ENCODE measurements around the gene EIF4EBP2.

Gene EIF4EBP2

DNA sequence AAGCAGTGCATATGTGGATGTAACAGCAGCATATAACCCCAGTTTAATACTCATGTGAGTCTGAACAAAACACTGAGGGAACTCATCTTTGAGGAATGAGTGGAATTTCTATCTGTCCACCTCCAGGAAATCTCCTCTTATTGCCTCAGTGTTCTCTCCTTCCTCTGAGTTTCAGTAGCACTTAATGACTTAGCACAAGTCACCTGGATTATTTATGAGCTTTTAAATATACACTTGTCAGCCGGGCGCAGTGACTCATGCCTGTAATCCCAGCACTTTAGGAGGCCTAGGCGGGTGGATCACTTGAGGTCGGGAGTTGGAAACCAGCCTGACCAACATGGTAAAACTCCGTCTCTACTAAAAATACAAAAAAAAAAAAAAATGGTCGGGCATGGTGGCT, 25.8 kb upstream of the EIF4EBP2 start:
- DNase-seq (ENCODE audit: low spot score), result no peak

DNA sequence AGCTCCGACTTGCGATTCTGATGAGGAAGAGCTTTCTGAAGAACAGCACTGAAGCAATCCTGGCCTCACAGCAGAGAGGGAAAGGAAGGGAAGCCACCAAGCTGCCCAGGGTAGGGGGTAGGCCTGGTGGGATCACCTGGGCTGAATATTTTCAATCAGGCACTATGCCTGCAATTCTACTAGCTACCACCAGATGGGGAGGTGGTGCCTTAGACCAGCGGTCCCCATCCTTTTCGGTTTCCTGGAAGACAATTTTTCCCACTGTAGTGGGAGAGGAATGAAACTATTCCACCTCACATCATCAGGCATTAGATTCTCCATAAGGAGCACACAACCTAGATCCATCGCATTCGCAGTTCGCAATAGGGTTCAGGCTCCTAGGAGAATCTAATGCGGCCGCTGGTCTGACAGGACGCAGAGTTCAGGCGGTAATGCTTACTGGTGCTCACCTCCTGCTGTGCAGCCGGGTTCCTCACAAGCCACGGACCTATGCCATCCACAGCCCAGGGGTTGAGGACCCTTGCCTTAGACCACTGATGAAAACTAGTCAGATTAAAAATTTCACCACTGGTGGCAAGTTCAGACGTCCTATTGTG, 24.3 kb upstream of the EIF4EBP2 start:
- DNase-seq (ENCODE audit: low spot score), result no peak

DNA sequence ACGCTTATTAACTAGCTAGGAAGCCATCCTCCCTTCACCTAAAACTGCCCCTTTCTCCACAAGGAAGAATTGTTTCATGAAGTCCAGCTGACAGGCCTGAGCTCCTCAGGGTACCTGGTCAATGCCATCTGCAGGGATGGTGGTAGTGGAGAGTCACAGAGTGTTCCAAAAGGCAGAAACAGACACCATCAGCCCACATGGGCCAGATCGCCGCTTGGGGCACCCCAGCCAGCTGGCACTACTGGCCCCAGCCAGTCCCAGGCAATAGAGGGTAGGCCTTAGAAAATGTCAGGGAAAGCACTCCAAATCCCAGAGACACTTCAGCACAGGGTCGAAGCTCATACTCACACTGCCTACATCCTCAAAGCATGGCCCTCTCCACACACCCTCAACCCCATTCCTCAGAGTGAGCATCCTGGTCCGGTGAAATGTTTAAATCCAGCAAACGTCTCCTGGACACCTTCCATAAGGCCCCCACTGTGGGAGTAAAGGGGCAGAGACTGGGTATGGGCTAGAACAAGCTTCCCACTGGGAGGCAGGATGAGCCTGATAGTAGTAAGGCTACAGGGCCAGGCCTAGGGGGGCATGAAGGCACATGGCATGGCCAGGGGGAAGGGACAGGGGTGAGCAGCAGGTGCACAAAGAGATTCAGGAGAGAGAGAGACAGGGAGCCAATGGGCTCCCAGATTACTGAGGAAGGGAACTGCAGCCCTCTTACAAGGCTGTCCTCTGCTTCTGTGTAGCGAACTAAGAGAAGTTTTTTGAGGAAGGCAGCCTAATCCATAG, 23.4 kb upstream of the EIF4EBP2 start:
- DNase-seq (ENCODE audit: low spot score), result no peak

DNA sequence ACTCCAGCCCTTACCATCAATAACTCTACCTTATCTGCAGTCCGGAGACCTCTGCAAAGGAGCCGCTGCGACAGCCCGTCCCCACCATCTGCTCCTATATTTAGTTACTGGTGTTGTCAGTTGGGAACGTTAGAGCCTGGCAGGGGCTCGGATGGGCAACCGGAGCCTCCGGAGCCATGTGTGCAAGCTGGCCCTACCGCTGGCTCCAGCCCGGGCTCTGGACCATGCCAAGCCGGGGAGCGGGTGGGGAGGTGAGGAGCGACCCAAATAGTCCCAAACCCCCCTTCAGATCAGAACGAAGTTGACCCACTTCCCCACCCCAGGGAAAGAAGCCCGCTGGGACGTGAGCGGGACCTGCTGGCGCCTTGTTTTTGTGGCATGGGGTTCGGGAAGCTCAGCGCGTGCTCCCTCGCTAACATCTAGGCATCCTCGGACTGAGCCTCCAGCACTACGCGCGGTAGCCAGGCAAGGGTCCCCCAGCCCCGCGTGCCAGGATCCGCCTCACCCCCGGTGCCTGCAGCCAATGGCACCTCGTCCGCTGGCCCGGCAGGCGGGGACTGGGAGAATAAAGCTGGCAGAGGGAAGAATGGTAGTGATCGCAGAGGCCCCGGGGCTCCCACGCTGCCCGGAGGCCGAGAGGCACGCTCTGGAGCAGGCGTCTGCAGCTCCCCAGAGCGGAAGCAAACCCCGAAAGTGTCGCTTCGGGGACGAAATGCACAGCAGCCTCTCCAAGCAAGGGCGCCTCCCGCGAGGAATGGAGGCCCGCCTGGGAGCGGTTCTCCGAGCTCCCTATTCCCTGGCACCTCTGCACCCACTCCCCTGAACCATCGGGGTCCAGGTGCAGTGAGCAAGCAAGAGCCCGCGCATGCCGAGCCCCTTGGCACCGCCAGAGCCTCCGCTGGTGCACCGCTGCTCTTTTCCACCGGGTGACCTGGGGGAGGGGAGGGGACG, 22.2 kb upstream of the EIF4EBP2 start:
- DNase-seq (ENCODE audit: low spot score), result peak; percentile 33

DNA sequence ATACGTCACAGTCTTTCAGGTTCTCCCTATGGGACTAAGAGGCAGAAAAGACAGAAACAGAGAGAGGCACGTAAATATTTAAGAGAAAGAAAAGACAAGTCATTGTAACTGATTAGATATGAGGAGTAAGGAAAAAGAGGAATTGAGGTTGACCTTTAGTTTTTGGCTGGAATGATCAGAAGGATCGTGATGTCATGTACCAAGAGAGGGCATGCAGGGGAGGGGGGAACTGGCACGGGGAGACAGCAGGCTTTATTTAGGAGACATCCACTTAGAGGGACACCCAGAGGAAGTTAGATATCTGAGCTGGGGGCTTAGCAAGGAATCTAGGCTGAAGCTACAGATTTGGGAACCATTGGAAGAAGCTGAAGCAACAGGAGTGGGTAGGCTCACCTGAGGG, 12.3 kb upstream of the EIF4EBP2 start:
- no peak for DNase-seq (ENCODE audit: low spot score)

DNA sequence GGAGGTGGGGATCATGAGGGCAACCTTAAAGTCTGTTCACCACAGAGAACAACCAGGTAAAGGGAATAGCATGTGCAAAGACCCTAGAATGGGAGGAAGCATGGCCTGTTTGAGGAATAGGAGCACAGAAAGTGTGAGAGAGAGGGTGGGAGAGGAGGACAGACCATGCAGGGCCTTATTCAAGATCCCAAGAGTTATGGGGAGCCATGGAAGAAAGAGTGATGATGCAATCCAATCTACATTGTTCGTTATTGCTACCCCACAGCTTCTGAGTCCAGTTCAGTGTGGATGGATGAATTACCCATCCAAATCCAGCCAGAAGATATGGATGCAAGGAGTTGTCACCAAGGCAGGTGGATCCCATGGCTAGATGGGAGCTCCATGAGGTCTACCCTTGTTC, 7.8 kb upstream of the EIF4EBP2 start:
- DNase-seq (ENCODE audit: low spot score), result no peak

DNA sequence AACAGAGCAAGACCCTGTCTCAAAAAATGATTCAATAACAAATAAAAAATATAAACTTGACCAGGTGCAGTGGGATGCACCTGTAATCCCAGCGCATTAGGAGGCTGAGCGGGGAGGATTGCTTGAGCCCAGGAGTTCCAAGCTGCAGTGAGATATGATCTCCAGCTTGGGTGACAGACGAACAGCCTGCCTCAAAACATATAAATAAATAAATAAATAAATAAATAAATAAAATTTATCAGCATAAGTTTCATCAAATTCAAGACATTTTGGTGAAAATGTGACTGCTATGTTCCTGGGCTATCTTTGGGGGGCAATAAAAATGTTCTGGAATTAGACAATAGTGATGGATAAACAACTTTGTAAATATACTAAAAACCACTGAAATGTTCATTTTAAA, 4.8 kb upstream of the EIF4EBP2 start:
- DNase-seq (ENCODE audit: low spot score), result no peak

DNA sequence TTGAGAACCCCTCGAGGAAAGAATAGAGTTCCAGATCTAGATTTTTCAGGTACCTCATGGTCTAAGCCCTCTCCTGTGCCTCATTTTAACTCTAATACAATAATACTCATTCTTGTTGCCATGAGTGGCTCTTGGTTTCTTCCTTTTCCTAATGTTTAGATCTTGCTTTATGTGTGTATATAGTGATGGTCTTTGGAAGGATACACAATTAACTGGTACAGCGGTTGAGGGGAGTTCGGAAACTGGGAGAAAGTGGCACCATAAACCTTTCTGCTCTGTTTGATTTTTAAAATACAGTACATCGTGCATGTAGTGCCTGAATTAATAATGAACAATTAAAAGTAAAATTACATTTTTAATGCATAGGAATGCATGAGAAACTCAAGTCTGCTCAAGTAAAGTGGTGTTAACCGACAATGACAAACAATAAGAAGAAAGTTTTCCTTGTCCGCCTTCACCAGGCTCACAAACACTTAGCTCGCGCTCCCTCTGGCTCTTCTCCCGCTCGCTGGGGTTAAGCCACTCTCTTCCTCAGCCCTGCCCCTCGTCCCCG, 386 bp upstream of the EIF4EBP2 start:
- DNase-seq (ENCODE audit: low spot score), result no peak

DNA sequence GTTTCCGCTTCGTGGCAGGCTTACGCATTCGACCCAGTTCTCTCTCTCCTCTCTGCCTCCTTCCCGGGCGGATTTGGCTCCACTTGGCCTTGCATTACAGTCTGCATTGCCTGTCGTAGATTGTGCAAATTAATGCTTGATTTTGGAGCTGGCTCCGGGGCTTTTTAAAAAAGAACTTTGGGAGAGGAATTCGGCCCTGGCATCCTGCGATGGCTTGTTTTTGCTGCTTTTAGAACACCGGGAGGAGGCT, 767 bp downstream of the EIF4EBP2 start:
- peak; percentile 46 for DNase-seq (ENCODE audit: low spot score)

DNA sequence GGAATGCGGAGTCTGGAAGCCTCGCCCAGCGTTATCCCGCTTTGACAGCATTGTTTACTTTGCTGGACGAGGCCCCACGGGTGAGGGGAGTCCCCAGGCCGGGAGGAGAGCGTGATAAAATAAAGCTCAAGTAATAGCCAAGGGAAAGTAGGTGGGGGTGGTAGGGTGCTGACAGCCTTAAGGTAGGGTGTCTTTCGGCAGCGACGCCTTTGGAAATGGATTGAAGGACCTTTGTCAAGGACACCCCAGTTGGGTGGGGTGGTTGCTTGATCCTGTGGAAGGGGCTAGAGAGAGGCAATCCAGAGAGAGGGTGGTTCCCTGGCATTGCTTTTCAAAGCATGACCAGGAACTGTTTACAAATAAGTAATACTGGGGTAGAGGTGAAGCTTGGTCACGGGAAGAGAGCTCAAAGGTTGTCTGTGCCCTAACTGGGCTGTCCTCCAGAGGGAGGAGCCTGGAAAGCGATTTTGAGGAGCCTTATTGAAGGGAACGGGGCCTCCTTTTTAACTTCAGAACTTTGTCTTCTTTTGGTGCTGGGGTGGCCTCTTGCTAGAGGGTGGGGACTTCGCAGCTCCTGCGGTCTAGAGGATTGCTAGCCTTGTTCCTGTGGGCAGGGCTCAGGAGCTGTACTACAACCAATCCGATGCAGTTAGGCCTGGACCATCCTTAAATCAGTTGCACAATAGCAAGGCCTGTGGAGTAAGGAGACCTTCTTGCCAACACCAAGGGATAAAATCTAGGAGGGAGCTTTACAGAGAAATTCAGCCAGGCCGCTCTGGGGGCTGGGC, 1.3 kb downstream of the EIF4EBP2 start:
- peak; percentile 72 for DNase-seq (ENCODE audit: low spot score)

DNA sequence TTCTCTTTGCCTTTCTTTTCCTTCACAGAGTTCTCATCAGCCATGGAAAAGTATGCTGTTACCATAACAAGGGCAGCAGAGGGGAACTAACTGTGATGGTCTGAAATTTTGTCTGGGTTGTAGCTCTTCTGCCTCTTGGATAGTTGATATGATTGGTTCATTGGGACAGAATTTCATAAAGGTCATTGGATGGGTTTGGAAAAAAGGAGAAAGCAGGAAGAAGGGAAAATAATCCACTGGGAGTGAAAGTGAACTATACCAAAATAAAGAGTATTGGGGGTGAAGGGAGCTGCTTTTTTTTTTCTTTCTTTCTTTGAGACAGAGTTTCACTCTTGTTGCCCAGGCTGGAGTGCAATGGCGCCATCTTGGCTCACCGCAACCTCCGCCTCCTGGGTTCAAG, 5.8 kb downstream of the EIF4EBP2 start:
- DNase-seq (ENCODE audit: low spot score), result no peak

DNA sequence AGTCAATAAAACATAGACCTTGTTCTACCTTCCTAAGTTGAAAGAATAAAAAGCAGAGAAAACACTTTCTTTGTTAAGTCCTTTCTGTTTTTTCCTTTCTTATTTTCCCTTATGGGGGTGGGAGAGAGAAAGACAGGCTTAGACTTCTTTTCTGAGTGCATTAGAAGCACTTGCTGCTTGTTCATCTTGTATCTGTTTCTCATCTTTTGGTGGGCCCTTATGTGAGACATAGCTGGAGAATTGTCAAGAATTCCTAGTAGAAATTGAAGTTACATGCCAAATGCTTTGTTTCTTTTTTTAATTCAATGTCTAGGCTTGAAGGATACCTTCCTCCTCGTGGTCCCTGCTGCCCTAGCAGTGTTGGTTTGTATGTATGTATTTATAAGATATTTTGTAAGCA, 6.7 kb downstream of the EIF4EBP2 start:
- DNase-seq (ENCODE audit: low spot score), result no peak

DNA sequence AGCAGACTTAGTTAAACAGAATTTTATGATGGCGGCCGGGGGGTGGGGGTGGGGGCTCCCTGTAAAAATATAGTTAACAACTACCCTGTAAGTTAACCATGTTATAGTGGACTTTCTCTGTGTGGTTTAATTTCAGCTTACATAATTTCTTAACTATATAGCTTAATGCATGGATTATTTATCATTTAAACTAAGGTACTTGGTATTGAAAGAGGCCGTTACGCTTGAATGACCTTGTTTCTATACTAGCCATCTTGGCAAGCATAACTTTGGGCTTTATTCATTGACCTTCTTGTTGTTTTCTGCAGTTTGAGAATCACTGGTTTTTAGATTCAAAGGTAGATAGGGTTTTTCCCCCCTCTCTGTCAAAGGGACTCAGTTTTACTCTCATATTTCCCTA, 8.4 kb downstream of the EIF4EBP2 start:
- no peak for DNase-seq (ENCODE audit: low spot score)

DNA sequence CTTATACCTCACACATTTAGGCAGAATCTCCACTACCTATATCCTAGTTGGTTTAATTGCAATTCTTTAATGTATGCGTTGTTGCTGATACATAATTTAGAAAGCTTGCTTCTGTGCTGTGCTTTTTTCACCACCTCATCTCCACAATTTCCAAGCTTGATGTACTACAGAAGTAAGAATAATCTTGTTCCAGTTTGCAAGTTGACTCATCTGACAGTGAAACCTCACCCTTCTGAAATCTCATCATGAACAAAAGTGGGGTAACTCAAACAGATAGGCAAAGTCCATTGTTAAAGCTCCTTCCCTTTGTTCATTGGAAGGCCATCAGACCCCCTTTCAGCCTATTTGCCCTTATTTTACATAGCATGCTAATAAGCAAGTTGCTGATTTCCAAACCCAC, 13.6 kb downstream of the EIF4EBP2 start:
- DNase-seq (ENCODE audit: low spot score), result no peak

DNA sequence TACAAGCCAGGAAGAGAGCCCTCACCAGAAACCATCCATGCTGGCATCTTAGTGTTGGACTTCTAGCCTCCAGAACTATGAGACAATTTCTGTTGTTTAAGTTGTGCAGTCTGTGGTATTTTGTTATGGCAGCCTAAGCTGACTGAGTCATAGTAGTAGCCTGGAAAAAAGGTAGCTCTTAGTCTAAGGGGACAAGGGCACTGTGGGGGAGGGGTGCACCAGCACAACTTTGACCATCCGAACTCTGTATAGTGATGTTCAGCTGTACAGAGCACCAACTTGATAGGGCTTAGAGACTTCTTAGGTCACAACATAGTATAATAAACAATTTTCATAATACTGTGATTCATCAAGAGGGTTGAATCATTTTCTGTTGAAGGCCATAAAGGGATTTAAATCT, 14.3 kb downstream of the EIF4EBP2 start:
- no peak for DNase-seq (ENCODE audit: low spot score)

DNA sequence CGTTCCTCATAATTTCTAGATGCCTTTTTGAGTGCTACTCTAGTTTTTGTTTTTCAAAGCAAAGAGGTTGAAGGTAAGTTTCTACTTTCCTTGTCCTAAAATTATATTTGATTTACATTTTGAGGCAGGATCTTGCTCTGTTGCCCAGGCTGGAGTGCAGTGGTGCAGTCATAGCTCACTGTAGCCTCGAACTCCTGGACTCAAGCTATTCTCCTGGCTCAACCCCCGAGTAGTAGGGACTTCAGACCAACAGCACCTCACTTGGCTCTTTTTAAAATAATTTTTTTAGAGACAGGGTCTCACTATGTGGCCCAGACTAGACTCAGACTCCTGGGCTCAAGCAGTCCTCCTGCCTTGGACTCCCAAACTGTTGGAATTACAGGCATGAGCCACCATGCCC, 14.8 kb downstream of the EIF4EBP2 start:
- DNase-seq (ENCODE audit: low spot score), result no peak

DNA sequence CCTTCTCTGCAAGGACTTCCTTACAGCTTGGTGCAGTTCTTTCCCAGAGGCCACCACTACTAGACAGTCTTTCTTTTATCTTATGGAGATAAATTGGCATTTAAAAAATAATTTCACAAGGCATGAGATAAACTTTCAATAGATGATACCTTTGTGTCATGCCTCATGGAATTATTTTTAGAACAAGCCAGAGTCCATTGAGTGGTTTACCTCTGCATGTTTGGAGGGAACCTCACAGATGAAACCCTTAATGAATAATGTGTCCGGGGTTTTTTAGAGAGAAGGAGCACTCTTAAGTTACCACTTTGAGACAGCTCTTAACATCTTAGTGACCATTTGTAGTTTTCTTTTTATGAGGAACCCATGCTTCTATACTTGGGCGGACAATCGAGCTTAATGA, 20.4 kb downstream of the EIF4EBP2 start:
- no peak for DNase-seq (ENCODE audit: low spot score)

DNA sequence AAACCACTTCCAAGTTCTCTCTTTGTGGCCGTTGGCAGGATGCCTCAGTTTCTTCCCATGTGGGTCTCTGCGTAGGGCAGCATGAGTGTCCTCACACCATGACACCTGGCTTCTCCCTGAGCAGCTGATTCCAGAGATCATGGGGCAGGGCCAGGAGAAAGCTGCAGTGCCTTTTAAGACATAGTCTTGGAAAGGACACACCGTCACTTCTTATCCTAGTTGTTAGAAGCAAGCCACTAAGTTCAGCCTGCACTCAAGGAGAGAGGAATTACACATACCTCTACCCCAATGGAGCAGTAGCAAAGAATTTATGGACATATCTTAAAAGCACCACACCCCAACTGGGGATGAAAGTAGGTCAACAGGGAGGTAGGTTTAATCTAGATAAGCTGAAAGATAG, 21.2 kb downstream of the EIF4EBP2 start:
- DNase-seq (ENCODE audit: low spot score), result no peak

DNA sequence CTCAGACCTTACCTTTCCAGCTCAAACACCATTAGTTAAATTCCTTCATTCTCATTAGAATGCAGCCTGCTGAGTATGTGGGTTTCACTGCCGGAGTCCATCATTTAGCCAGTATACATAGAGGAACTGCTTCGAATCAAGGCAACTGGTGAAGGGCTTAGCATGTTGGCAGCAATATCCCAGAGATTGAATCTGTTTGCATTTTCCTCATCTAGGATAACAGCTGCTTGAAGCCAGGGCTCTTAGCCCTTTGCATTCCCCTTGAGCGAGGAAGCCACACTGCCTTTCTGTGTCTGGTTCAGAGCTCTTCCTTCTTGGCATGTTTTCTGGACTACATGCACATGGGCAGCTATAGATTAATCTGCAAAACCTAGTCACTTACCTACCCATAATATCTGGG, 22.9 kb downstream of the EIF4EBP2 start:
- no peak for DNase-seq (ENCODE audit: low spot score)

DNA sequence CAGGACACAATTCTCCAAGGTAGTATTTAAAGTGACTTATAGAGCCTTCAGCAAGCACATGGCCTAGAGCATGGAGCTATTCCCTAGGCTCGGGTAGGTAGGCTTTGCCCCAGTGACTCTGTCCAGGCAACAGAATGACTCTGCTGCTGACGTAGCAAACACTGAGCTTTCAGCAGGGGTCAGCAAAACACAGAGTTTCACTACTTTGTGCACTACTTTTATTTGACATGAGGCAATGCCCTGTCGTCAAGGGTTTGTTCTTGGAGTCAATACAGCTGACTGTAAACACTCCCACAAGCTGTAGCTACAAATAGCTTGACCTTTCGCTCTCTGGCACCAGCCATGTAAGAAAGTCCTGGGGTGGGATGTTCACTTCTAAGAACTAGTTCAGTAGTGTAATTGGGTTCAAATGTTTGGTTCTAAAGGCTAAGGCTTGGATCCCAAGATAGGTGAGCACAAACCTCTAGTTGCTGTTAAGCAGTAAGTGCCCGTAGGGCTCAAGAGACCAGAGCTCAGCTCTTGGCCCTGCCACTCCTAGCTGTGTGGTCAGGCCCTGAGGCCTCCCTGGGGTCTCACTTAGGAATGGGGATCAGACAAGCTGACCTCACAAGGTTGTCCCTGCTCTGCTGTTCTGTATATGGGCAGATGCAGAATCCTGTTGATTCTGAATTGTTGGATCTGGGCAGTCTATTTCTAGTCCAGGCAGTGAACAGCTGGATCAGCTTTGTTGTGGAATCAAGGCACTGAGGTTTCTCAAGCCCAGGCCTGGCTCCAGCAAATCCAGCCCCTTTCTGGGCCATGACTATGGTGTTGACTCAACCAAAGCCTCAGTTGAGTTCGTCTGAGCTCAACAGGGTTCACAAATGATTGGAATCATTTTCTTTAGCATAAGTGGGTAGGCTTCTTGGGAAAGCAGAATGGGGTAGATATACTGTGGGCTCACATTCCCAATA, 26.8 kb downstream of the EIF4EBP2 start:
- DNase-seq (ENCODE audit: low spot score), result peak; percentile 64

DNA sequence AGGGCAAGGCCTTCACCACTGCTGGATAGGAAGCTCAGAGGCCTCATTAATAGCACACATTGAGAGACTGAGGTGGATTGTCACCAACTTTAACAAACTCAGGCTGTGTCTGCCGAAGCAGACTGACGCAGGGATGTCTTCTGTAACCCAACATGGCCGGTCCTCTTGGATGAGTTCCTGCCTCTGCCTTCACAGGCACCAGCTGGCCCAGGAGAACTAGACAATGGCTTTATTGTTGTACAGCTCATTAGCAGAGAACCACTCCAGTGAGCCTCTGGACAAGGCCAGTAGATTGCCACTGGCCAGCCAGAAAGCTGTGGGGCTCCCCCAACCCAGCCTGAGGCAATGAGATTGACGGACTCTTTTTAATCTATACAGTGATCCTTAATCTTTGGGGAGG, 28.2 kb downstream of the EIF4EBP2 start:
- DNase-seq (ENCODE audit: low spot score), result peak; percentile 96

Measured in pons (tissue), 1 donor.